Measurements from ENCODE around the gene NOG.

The NOG gene

DNA sequence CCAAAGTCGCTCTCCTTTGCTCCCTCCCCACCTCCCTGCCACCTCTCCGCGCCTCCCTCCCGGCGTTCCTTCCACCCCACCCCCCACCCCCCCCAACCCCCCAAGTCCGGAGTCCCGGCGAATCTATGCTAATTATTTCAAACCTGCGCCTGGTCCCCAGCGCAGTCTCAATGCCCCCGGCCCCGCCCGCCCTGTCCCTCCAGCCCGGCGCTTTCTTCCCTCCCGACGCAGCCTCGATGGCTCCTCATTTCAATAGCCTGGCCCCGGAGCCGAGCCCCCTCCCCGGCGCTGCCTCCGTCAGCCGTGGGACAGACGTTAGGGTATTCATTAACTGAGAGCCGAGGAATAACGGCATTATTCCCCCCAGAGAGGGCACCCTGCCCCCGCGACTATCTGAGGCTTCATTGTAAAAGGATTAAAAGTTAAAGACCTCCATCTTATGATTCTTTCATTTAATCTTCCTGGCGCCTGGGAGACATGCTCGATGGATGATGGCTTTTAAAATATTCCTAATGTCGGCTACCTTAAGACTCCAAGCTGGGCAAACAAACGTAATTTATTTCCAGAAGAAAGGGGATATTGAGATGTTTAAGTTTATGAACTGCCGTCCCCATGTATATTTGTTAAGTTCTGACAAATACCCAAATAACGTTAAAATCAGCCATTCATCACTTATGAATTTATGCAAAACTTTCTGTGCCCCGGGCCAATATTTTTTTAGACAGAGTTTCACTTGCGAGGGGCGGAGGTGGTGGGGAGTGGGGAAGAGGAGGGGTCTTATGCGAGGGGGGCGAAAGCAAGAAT is 3.4 kb downstream of the NOG start:
- no peak for DNase-seq (ENCODE audit: low spot score)

DNA sequence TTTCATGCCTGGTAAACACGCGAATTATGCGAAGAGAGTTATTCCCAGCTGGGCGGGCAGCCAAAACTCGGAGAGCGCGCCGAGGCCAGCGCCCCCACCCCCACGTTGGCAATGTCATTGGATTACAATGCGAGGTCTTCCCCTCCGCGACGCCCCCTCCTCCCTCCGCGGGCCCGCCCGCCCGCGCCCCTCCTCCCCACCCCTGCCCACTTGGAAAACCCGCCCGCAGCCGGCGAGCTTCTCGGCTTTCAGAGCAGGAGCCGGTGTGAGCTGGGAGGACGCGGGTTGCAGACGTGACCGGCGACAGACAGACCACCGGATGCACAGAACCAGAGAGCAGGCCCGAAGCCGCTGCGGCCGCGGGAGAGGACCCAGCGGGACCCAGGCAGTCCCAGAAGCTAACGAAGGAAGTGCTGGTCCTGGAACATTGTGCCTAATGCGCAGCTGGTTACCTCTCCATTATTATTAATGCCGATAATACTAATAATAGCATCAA is 4.0 kb downstream of the NOG start:
- DNase-seq (ENCODE audit: low spot score): no peak

DNA sequence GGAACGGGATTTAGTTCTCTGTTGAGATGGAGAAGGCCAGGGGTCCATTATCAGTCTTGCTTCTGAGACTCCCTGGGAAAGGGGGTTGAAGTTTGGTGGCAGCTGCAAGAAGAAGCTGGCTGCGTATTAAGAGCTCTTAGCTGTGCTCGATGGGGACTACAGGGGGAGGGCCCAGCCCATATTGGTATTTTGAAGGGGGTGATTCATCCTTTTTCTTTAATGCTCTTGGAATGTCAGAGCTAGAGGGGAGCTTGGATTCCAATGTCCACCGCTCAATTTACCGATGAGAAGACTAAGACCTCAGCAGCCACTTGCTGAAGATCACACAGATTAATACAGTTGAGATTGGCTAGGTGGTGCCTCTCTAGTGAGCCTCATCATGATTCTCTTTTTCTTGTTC is 5.0 kb downstream of the NOG start:
- no peak for DNase-seq (ENCODE audit: low spot score)

DNA sequence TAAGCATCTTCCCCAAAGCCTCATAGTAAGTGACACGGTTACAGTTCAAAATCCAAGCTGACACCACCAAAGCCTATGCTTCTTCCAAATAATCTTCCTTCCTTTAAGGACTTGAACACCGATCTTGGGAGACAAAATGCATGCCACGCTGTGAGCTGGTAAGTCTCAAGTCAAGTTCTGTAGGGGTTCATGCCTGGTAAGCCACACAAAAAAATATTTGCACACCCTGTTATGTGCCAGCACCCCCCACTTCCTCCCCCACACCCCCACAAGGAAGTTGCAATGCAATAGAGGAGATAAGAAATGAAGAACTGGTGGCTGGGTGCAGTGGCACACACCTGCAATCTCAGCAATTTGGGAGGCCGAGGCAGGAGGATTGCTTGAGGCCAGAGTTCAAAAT is 5.6 kb downstream of the NOG start:
- DNase-seq (ENCODE audit: low spot score): no peak

DNA sequence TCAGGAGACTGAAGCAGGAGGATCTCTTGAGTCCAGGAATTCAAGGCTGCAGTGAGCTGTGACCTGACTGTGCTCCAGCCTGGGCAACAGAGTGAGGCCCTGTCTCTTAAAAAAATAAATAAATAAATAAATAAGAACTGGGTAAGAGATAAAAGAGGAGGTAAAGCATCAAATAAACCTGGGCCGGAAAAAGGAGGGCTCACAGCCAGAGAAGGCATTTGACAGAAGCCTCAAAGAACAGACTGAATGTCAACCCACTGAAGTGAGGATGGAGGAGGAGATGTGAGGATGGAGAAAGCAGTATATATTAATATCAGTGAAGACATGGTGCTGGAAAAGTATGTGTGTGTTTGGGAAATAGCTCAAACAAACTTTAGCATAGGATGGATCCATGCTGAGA is 6.1 kb downstream of the NOG start:
- no peak for DNase-seq (ENCODE audit: low spot score)

DNA sequence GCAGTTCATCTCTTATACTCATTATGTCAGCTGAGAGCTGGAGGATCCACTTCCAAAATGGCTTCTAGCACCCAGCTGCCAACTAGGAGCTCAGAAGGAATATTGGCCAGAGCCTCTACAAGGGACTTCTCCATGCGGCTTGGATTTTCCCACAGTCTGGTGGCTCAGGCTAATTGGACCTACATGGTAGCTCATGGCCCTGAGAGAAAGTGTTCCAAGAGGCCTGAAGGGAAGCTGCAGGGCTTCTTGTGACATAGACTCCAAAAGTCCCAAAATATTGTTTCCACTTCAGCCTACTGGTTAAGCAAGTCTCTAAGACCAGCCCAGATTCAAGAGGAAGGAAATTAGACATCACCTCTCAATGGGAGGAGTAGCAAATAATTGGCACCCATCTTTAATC is 6.8 kb downstream of the NOG start:
- DNase-seq (ENCODE audit: low spot score): no peak

DNA sequence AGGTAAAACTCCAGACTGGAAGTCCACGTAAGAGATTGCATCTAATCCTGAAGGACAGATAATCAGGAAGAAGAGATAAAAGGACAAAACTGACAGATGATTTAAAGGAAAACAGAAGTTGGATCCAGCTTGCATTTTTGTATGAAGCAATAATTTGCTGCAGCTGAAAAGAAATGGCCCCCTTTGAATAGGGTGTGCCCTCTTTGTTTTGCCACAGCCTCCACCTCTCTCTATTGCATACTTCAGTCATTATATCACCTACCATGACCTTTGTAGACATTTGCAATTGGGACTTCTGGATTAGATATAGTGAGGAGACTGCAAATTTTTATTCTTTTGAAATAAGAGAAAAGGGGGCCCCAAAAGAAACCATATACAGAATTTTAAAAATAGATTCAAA is 8.1 kb downstream of the NOG start:
- DNase-seq (ENCODE audit: low spot score): no peak

DNA sequence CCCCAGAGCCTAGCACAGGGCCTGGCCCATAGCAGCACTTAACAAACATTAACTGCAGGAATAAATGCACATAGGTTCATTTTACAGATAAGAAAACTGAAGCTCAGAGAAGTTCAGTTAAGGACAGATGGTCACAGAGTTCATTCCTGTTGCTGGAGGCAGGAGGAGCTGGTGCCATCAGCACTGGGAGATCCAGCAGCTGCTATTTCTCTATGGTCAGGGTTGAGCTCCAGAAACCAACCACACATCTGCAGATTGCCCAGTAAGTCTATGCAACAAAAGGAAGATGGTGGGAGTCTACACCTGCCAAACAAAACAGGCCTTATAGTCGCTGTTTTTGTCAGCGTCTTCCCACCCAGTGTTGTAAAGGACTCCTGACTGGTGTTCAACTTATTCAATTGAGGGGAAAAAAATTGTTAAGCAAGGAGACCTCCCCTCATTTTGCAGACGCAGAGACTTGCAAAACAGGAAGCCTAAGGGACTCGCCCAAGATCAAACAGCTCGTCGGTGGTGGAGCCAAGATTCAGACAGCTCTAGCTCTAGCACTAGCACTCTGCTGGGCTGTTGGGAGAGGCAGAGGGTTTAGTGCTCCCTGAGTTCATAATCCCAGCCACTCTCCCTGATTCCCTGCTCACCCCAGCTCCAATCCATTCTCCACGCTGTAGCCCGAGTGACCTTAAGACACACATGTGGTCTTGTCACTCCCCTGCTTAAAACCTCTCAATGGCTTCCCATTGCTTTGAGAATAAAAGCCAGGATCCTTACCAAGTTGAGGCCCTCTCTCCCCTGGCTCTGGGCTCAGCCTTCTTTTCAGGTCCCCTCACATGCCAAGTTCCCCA is 9.0 kb downstream of the NOG start:
- DNase-seq (ENCODE audit: low spot score): no peak

DNA sequence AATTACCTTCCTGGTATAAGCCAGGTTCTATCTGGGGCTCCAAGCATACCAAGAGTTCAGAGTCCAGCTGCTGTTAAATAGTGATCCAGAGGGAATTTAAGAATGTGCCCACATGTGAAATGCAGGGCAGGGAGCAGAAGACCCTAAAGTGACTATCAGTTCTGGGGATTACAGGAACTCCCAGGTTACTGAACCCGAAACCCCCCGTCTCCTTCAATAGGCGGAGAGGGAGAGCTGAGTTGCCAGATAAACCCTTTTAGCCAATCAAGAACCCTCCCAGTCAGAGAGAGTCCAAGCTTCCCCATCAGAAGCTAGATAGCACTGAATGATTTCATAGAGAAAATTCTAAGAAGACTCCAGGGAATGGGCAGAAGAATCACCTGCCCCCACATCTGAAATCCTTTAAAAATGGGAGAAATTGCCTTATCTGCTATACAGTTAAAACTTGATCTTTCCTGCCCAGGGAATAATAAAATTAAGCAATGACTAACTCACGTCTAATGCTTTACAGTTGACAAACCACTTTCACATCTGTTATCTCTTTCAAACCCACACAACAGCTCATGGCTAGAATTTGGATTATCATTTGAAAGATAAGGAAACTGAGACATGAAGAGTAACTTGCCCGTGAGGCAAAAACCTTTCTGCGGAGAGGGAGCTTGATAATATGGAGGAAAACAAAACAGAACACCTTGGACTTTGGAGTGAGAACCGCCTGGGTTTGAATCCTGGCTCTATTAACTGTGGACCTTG is 10.2 kb downstream of the NOG start:
- no peak for DNase-seq (ENCODE audit: low spot score)

DNA sequence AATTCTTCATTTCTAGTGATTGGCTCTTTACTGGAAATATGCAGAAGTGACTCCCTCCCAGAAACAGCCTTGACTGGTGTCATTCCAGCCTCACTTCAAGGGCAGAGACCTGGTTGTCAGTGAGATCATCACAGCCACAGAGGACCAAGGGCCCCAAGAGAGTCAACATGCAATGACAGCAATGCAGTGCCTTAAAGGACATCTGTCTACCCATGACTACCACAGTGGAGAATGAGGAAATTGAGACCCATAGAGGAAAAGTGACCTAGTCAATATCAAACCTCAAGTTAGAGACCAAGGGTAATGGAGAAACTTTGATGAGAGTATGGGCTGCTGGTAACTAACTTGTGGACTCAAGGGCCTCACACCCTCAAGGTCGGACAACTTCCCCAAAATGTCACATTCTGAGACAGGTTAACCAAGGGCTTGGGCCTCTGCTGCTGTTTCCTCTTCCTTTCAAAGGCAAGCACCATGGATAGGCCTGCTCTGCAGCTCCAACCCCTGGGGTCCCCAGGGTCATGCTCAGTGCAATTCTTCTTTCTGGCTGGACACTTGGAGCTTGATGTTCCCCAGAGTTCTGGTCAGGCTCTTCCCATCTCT is 11.3 kb downstream of the NOG start:
- no peak for DNase-seq (ENCODE audit: low spot score)

DNA sequence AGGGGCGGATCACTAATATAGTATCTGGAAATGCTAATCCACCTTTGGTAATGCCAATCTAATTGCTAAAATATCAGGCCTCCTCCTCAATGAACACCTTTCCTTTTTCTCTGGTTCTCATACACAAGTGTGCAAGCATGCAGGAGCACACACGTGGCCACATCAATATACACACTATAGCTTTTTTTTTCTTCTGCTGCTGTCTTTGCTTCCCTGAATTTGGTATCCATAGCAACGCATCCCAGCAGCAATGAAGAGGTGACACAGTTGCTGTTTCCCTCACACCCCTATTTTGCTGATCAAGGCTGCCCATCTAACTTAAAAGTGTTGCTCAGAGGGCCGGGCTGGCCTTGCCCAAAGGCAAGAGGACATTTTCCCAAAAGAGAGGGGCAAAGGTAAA is 15.4 kb downstream of the NOG start:
- no peak for DNase-seq (ENCODE audit: low spot score)

DNA sequence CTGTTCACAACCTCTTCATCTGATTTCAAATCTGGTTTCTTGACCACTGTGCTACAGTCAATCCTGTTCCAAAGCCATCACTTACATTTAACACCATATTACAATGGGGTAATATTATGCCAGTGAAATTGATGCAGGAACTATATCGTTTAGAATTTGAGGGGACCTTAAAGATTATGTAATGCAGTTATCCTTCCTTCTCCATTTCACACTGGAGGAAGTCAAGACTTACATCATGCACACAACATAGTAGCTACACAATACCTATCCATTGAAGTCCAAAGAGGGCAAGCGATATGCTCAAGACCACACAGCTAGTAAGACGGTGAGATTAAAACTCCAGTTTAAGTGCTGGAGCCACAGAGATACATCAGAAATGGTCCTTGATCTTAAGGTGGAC is 16.8 kb downstream of the NOG start:
- no peak for DNase-seq (ENCODE audit: low spot score)

DNA sequence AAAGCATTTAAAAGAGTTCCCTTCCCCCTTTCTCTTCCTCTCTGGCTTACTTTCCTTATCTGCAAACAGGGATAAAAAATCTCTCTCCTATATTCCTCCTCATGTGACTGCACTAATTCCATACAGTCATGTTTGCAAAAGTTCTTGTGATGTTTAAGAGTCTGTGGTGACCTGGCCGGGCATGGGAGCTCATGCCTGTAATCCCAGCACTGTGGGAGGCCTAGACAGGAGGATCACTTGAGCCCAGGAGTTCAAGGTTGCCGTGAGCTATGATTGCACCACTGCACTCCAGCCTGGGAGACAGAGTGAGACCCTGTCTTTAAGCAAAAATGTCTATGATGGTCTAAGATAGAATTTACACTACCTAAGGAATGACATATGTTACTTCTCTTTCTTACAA is 19.6 kb downstream of the NOG start:
- DNase-seq (ENCODE audit: low spot score): no peak

DNA sequence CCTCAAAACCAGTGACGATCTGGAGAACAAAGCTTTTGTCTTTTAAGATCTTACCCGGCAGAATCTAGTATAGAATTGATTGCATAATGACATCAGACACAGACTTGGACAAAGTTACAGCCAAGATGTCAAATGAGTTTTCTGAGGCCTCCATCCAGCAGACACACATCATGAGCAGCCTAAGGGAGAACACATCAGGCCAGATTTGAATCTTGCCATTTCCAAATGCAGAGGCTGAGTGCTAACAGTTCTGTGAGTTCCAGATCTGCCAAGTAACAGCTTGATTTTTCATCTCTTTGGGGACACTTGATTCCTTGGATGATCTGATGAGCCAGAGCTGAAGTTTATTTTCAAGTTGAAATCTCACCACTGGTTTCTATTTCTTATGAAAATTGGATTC is 21.0 kb downstream of the NOG start:
- no peak for DNase-seq (ENCODE audit: low spot score)

DNA sequence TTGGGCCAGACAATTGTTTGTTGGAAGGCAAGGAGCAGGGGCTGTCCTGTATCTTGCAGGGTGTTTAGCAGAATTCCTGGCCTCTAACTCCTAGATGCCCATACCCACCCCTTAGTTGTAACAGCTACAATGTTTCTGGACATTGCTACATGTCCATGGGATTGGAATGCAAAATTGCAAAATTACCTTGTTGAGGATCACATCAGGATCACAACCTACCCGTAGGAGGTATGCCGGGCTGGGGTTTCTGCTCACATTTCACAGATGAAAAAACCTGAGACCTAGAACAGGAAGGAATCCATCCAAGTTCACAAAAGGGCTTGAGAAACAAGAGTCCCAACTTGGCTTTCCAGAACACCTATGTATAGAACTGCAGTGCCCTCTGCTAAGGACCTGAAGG is 22.7 kb downstream of the NOG start:
- DNase-seq (ENCODE audit: low spot score): no peak

DNA sequence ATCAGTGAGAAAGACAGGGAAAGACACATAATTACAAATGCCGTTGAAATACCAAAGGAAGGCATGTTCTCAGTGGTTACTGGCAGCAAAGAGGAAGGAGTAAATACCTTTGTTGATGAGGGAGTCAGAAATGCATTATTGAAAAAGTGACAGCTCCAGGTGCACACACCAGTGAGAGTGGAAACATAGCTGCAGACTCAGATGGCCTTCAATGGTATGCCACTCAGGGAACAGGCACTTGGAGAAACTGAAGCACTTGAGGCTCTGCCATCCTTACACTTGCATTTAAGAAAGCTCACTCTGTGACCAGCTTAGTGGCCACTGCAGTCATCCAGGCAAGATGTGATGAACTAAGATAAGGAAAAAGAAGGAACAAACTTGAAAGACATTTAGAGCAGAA is 29.9 kb downstream of the NOG start:
- DNase-seq (ENCODE audit: low spot score): no peak

DNA sequence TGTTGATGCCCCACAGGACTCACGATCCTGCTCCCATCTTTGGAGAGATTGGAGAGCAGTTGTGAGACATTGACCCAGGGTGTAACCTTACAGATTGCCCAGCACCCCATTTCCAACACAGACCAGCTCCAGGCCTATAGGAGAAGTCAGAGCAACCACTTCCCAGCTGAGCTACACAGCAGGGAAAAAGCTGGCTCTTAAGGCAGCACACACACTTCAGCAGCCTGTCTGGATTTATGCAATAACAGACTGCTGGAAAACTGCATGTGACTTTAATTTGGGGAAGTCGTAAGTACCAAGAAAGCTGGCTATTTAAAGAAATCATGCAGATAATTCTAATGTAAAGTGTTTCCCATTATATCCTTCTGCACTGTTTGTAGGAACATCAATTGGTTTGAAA is 30.8 kb downstream of the NOG start:
- DNase-seq (ENCODE audit: low spot score): no peak

DNA sequence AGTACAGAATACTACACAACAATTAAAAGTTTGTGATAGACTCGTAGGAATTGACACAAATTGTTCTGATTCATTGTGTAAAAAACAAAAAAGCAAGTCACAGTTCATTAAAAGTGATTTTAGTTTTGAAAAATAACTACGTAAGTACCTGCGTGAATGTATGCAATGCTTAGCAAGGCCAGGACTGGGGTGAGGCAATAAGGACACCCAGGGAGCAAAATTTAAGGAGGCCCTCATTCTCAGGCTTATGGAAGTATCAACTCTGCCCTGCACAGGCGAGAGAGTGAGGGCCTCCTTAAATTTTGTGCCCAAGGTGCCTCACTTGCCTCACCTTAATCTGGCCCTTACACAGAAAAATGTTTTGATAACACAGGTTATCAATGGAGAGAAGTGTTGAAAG is 31.4 kb downstream of the NOG start:
- DNase-seq (ENCODE audit: low spot score): no peak

DNA sequence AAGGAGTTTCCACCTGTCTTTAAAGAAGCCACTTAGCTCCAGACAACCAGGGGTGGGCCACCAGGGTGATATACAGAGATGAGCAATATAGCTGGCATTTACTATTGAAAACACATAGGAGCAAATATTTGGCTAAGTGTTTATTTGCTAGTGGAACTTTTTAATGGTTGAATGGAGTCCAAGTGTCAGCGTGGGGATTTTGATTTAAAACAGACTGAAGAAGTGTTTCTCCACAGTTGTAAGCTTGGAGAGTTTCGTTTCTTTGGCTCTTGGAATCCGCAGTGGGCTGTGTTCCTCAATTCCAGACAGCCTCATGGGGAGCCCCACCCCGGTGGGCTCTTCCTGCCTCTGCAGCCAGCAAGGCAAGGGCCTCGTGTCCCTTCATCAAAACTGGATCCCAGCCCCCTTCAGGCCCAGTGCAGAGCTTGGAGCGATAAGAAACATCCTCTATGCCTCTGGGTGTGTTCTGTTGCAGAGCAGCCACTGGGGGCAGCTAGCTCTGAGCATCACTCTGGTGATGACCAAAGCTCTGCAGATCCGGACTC is 36.1 kb downstream of the NOG start:
- peak; percentile 33 for DNase-seq (ENCODE audit: low spot score)

DNA sequence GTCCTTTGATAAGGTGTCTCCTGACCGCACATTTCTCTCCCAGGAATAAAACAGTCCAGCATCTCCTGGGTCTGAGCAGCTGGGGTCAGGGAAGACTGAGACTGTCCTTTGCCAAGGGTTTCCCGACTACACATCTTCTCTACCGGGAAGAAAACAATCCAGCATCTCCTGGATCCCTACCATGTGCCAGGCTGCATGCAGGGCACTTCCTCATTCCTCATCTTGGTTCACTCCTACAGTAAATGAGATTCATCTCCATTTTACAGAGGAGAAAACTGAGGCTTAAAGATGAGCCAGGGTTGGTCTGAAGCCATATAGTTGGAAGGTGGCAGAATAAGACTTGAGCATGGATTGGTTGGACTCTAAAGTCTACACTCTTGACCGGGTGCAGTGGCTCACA is 36.7 kb downstream of the NOG start:
- no peak for DNase-seq (ENCODE audit: low spot score)

DNA sequence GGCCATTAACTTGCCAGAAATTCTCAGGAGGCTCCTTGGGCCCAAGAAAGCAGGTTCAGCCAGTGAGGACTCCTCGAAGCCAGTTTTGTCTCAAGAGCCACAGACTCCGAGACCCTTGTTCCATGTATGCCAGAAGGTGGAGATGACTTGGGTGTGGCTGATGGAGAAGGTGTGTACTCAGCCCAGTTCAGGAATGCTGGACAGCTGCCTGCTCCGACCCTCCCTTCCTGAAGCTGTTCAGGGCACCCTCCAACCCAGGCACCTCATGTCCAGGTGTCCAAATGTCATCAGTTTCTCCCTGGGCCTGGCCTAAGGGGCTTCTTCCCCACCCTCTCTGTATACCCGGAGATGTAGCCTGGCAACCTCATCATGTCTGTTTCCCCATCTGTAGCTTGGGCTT is 40.2 kb downstream of the NOG start:
- no peak for DNase-seq (ENCODE audit: low spot score)

DNA sequence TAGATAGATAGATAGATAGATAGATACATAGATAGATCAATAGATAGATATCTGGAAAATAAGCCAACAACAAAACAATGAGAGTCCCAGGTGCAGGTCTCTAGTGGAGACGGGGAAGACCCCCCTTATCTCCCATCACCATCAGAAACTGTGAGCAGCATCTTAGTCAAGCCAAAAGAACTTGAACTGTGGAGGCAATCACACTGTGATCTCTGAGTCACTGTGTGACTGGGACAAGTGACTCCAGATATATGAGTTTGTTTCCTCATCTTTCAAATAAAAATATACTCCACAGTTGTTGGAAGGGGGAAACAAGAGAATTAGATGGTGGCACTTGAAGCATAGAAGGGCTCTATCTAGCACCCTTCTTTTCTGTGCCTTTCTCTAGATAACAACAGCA is 42.1 kb downstream of the NOG start:
- no peak for DNase-seq (ENCODE audit: low spot score)
